Mesenchymal stem cell (in vitro differentiated cells and primary cell): ENCODE measurements around the gene PEX10.

ENCODE experiments used
- DNase-seq: peaks from one replicate; pipeline ENCODE4 v3.0.0-alpha.2; 2013
- H2AFZ ChIP-seq: one replicate; pipeline ENCODE4 v1.6.1; 2013; ENCODE audit warnings: low read depth, mild to moderate bottlenecking, control low read depth, inconsistent platforms, low read length, moderate library complexity
- H2AK5ac ChIP-seq: 2 replicates; pipeline ENCODE4 v1.6.1; 2013; ENCODE audit warnings: low read length, moderate library complexity, mild to moderate bottlenecking, inconsistent platforms; ENCODE audit not compliant: severe bottlenecking
- H2BK120ac ChIP-seq: one replicate; pipeline ENCODE4 v1.6.1; 2013; ENCODE audit warnings: low read depth, mild to moderate bottlenecking, inconsistent platforms, low read length, moderate library complexity
- H2BK12ac ChIP-seq, 2 experiments: one replicate each; pipeline ENCODE4 v1.6.1; 2013; ENCODE audit warnings: inconsistent platforms in 2 of 2, low read length in 2 of 2, mild to moderate bottlenecking in 2 of 2, moderate library complexity in 2 of 2, control low read depth in 1 of 2
- H2BK15ac ChIP-seq: one replicate; pipeline ENCODE4 v1.6.1; 2013; ENCODE audit warnings: mild to moderate bottlenecking, low read depth, inconsistent platforms; ENCODE audit not compliant: poor library complexity, severe bottlenecking
- H2BK5ac ChIP-seq: 2 replicates; pipeline ENCODE4 v1.6.1; 2013; ENCODE audit warnings: low read depth, mild to moderate bottlenecking, low read length, control low read depth, inconsistent platforms; ENCODE audit not compliant: poor library complexity, severe bottlenecking
- H3K14ac ChIP-seq, 2 experiments: one replicate each; pipeline ENCODE4 v1.6.1; 2013; ENCODE audit warnings: inconsistent platforms in 2 of 2, low read length in 2 of 2, control low read depth in 1 of 2, mild to moderate bottlenecking in 1 of 2, moderate library complexity in 1 of 2
- H3K18ac ChIP-seq, 2 experiments: one replicate each; pipeline ENCODE4 v1.6.1; 2013; ENCODE audit warnings: inconsistent platforms in 2 of 2, low read length in 2 of 2, control low read depth in 1 of 2, low read depth in 1 of 2, mild to moderate bottlenecking in 1 of 2
- H3K23ac ChIP-seq, 2 experiments: one replicate each; pipeline ENCODE4 v1.6.1; 2013; ENCODE audit warnings: inconsistent platforms in 2 of 2, low read length in 2 of 2, mild to moderate bottlenecking in 2 of 2, moderate library complexity in 2 of 2, control low read depth in 1 of 2
- H3K27ac ChIP-seq: 2 replicates; pipeline ENCODE4 v1.5.1; 2013; ENCODE audit warnings: mild to moderate bottlenecking, moderate library complexity, low read length, control low read depth, inconsistent platforms; ENCODE audit not compliant: poor library complexity, severe bottlenecking
- H3K27me3 ChIP-seq, 2 experiments: 2 replicates each; pipeline versions ENCODE4 v1.6.1 to v1.7.0; 2013; ENCODE audit warnings: low read length in 2 of 2, mild to moderate bottlenecking in 2 of 2, moderate library complexity in 2 of 2, control low read depth in 1 of 2, inconsistent platforms in 1 of 2; ENCODE audit not compliant: control insufficient read depth in 1 of 2, insufficient read depth in 1 of 2
- H3K36me3 ChIP-seq, 2 experiments: 2 replicates each; pipeline versions ENCODE4 v1.6.1 to v1.7.0; 2013; ENCODE audit warnings: low read length in 2 of 2, control low read depth in 1 of 2, inconsistent platforms in 1 of 2, low read depth in 1 of 2, mild to moderate bottlenecking in 1 of 2; ENCODE audit not compliant: insufficient read depth in 2 of 2, control insufficient read depth in 1 of 2
- H3K4ac ChIP-seq, 2 experiments: one replicate each; pipeline ENCODE4 v1.6.1; 2013; ENCODE audit warnings: inconsistent platforms in 2 of 2, low read length in 2 of 2, mild to moderate bottlenecking in 2 of 2, moderate library complexity in 2 of 2, control low read depth in 1 of 2, low read depth in 1 of 2
- H3K4me1 ChIP-seq: 2 replicates; pipeline ENCODE4 v1.6.1; 2013; ENCODE audit warnings: low read depth, low read length, control low read depth; ENCODE audit not compliant: control insufficient read depth, insufficient read depth
- H3K4me2 ChIP-seq: 2 replicates; pipeline ENCODE4 v1.6.1; 2013; ENCODE audit warnings: low read length, mild to moderate bottlenecking, inconsistent platforms; ENCODE audit not compliant: poor library complexity, severe bottlenecking
- H3K4me3 ChIP-seq, 2 experiments: 2 replicates each; pipeline versions ENCODE4 v1.5.1 to v1.7.0; 2013; ENCODE audit warnings: low read length in 2 of 2, mild to moderate bottlenecking in 2 of 2, control low read depth in 1 of 2, low read depth in 1 of 2; ENCODE audit not compliant: insufficient read depth in 1 of 2
- H3K79me1 ChIP-seq: replicated peaks from 2 replicates; pipeline ENCODE4 v1.6.1; 2013; ENCODE audit warnings: mild to moderate bottlenecking, control low read depth, low read length, inconsistent platforms; ENCODE audit not compliant: poor library complexity, severe bottlenecking
- H3K9ac ChIP-seq: 2 replicates; pipeline ENCODE4 v1.7.0; 2013; ENCODE audit warnings: mild to moderate bottlenecking, low read length, moderate library complexity
- H3K9me3 ChIP-seq: 2 replicates; pipeline ENCODE4 v1.7.0; 2013; ENCODE audit warnings: mild to moderate bottlenecking, low read length; ENCODE audit not compliant: control insufficient read depth
- H4K8ac ChIP-seq: one replicate; pipeline ENCODE4 v1.6.1; 2013; ENCODE audit warnings: inconsistent platforms, mild to moderate bottlenecking, low read length, moderate library complexity
- H4K91ac ChIP-seq: one replicate; pipeline ENCODE4 v1.6.1; 2013; ENCODE audit warnings: mild to moderate bottlenecking, low read length, inconsistent platforms
- WGBS: methylation state at CpG from one replicate; pipeline ENCODE4 v1.1.7; 2013; ENCODE audit warnings: mixed read lengths; 5-methylcytosine and 5-hydroxymethylcytosine counted together

PEX10 gene

DNA sequence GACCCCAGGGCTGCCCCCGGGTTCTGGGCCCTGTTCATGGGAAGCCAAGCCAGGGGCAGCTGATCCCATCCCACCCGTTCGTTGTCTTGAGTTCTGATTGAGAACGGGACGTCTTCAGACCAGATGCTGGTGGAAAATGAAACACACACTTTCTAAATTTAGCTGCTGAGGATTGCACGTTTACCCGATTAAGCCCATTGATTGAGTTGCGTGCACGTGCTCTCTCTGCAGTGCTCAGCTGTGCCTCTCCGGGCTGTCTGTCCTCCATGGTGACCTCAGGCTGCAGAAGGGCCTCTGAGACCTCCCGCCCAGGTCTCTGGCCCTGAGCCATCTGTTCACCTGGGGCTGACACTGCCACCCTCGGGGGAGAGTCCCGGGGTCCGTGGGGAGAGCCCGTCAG is 27.0 kb upstream of the PEX10 start:
- no peak overlapping the region for H2BK12ac ChIP-seq
- H4K91ac ChIP-seq, result no peak overlapping the region
- peaks cover 28% of the 10 kb centered on the region for H3K4me1 ChIP-seq
- no peaks in the 10 kb centered on the region for H3K9me3 ChIP-seq
- no peak for DNase-seq
- H2AK5ac ChIP-seq, result no peak overlapping the region
- no peak overlapping the region for H3K4me3 ChIP-seq
- no peak overlapping the region for H3K9ac ChIP-seq
- no peak overlapping the region for H3K18ac ChIP-seq
- H3K36me3 ChIP-seq, result no peaks in the 10 kb centered on the region
- 87% methylated on average over 15 of the region's 15 CpGs for WGBS
- no peak overlapping the region for H4K8ac ChIP-seq
- no peak overlapping the region for H3K23ac ChIP-seq
- H3K27ac ChIP-seq, result no peak overlapping the region
- H3K4ac ChIP-seq, result no peak overlapping the region
- H2BK5ac ChIP-seq, result no peak overlapping the region
- no peaks in the 10 kb centered on the region for H3K79me1 ChIP-seq
- H2BK15ac ChIP-seq, result no peak overlapping the region
- peaks cover 7 to 62% of the 10 kb centered on the region in 2 experiments for H3K27me3 ChIP-seq
- H3K4me2 ChIP-seq, result no peak overlapping the region
- no peak overlapping the region for H2BK120ac ChIP-seq
- no peak overlapping the region for H3K14ac ChIP-seq
- H2AFZ ChIP-seq, result no peak overlapping the region

GRCh38 chr1:2438641-2439040 is 26.3 kb upstream of the PEX10 start:
- no peak overlapping the region for H4K91ac ChIP-seq
- no peak for DNase-seq
- no peak overlapping the region for H3K9ac ChIP-seq
- no peaks in the 10 kb centered on the region for H3K79me1 ChIP-seq
- H3K18ac ChIP-seq, result no peak overlapping the region
- no peak overlapping the region for H2AFZ ChIP-seq
- H4K8ac ChIP-seq, result no peak overlapping the region
- no peak overlapping the region for H2BK15ac ChIP-seq
- no peak overlapping the region for H2BK120ac ChIP-seq
- 90% methylated on average over 14 of the region's 14 CpGs for WGBS
- H2AK5ac ChIP-seq, result no peak overlapping the region
- no peak overlapping the region for H3K4me3 ChIP-seq
- H3K14ac ChIP-seq, result no peak overlapping the region
- no peak overlapping the region for H3K23ac ChIP-seq
- H3K9me3 ChIP-seq, result no peaks in the 10 kb centered on the region
- H3K4me1 ChIP-seq, result peaks cover 22% of the 10 kb centered on the region
- no peak overlapping the region for H2BK12ac ChIP-seq
- H3K27ac ChIP-seq, result no peak overlapping the region
- no peak overlapping the region for H2BK5ac ChIP-seq
- no peak overlapping the region for H3K4me2 ChIP-seq
- H3K4ac ChIP-seq, result no peak overlapping the region
- peaks cover 12 to 63% of the 10 kb centered on the region in 2 experiments for H3K27me3 ChIP-seq
- H3K36me3 ChIP-seq, result no peaks in the 10 kb centered on the region

GRCh38 chr1:2438038-2438437 is 25.7 kb upstream of the PEX10 start:
- H3K9me3 ChIP-seq, result no peaks in the 10 kb centered on the region
- H3K27ac ChIP-seq, result no peak overlapping the region
- no peaks in the 10 kb centered on the region for H3K36me3 ChIP-seq
- H3K4me2 ChIP-seq, result no peak overlapping the region
- H4K8ac ChIP-seq, result no peak overlapping the region
- no peak overlapping the region for H2AK5ac ChIP-seq
- H3K4me3 ChIP-seq, result no peak overlapping the region
- no peak overlapping the region for H3K9ac ChIP-seq
- no peak overlapping the region for H2AFZ ChIP-seq
- no peak overlapping the region for H2BK120ac ChIP-seq
- H2BK5ac ChIP-seq, result no peak overlapping the region
- no peak overlapping the region for H3K14ac ChIP-seq
- no peak overlapping the region for H4K91ac ChIP-seq
- no peak overlapping the region for H3K18ac ChIP-seq
- no peak overlapping the region for H3K4ac ChIP-seq
- H2BK15ac ChIP-seq, result no peak overlapping the region
- DNase-seq, result no peak
- WGBS, result 85% methylated on average over 15 of the region's 15 CpGs
- H3K4me1 ChIP-seq, result peaks cover 17% of the 10 kb centered on the region
- H3K23ac ChIP-seq, result no peak overlapping the region
- no peaks in the 10 kb centered on the region for H3K79me1 ChIP-seq
- peaks cover 18 to 67% of the 10 kb centered on the region in 2 experiments for H3K27me3 ChIP-seq
- no peak overlapping the region for H2BK12ac ChIP-seq

DNA sequence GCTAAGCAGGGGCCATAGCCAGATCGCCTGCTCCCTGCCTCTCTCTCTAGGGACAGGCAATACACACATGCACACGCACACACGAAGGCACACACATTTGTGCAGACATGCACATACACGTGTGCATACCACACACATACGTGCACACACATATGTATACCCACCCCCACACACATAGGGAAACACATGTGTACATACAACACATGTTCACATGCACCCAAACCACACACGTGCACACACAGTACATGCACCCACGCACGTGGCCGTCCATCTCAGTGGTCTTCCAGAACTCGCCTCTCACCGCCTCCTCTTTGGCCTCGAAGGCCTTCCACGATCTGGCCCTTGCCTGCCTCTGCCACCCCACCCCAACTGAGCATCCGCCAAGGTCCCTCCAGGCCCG is 25.3 kb upstream of the PEX10 start:
- no peak overlapping the region for H3K14ac ChIP-seq
- no peak overlapping the region for H3K4ac ChIP-seq
- H3K4me2 ChIP-seq, result no peak overlapping the region
- H3K79me1 ChIP-seq, result no peaks in the 10 kb centered on the region
- no peak overlapping the region for H2BK12ac ChIP-seq
- no peak overlapping the region for H3K23ac ChIP-seq
- H2BK5ac ChIP-seq, result no peak overlapping the region
- no peaks in the 10 kb centered on the region for H3K9me3 ChIP-seq
- H2BK120ac ChIP-seq, result no peak overlapping the region
- H2AK5ac ChIP-seq, result no peak overlapping the region
- no peak overlapping the region for H3K9ac ChIP-seq
- H3K4me3 ChIP-seq, result no peak overlapping the region
- H4K8ac ChIP-seq, result no peak overlapping the region
- no peak overlapping the region for H2AFZ ChIP-seq
- H3K4me1 ChIP-seq, result peaks cover 13% of the 10 kb centered on the region
- 81% methylated on average over 15 of the region's 15 CpGs for WGBS
- no peak overlapping the region for H4K91ac ChIP-seq
- H3K36me3 ChIP-seq, result no peaks in the 10 kb centered on the region
- no peak overlapping the region for H3K27ac ChIP-seq
- no peak overlapping the region for H2BK15ac ChIP-seq
- H3K18ac ChIP-seq, result no peak overlapping the region
- peaks cover 23 to 67% of the 10 kb centered on the region in 2 experiments for H3K27me3 ChIP-seq
- DNase-seq, result no peak
